Measurements from ENCODE around the gene TNFAIP2. TPM values are rescaled to one million over a fixed set of nuclear protein-coding genes. Genes with fewer than 3 reads are reported as not detected.

The TNFAIP2 gene
- 101 to 119 TPM (median 108 TPM) in 3 replicates for total RNA-seq

GRCh38 chr14:103122947-103123633 is at the start of gene TNFAIP2:
Gene TNFAIP2 (plus strand): TSS chr14:103123461. CDS start chr14:103126458, 2,997 bp downstream.
- no peaks in the 10 kb centered on the region for H3K9me3 Mint-ChIP-seq
- no peaks in the 10 kb centered on the region for H3K36me3 Mint-ChIP-seq
- H3K27ac Mint-ChIP-seq: peak within 1 kb of the TSS; percentile 94
- DNase-seq (ENCODE audit: low spot score in 2 of 2, unreplicated experiment in 2 of 2): no peak
- peak within 1 kb of the TSS; percentile 62 for H3K4me3 Mint-ChIP-seq
- peaks cover 26% of the 10 kb centered on the region for H3K4me1 Mint-ChIP-seq
- no peak for TF ChIP-seq CTCF (IDR thresholded peaks at IDR 0.05; ENCODE audit: unreplicated experiment)
- H3K27me3 Mint-ChIP-seq (ENCODE audit: low read depth): peaks cover 20% of the 10 kb centered on the region

- no peaks in the 10 kb centered on the region for H3K4me1 Mint-ChIP-seq
- no peaks in the 10 kb centered on the region for H3K9me3 Mint-ChIP-seq
- H3K27ac Mint-ChIP-seq: no peak overlapping the region
- no peak for DNase-seq (ENCODE audit: low spot score in 2 of 2, unreplicated experiment in 2 of 2)
- no peaks in the 10 kb centered on the region for H3K36me3 Mint-ChIP-seq
- no peak overlapping the region for H3K4me3 Mint-ChIP-seq
- no peaks in the 10 kb centered on the region for H3K27me3 Mint-ChIP-seq (ENCODE audit: low read depth)
- no peak for TF ChIP-seq CTCF (IDR thresholded peaks at IDR 0.05; ENCODE audit: unreplicated experiment)
These were observed 49.2 kb upstream of the TNFAIP2 start for GRCh38 chr14:103073876-103074728.

- peak overlapping the region; percentile 12 for H3K4me3 Mint-ChIP-seq
These were observed 48.4 kb upstream of the TNFAIP2 start for GRCh38 chr14:103074729-103075367.

GRCh38 chr14:103078420-103078749 is 44.9 kb upstream of the TNFAIP2 start:
- Mint-ChIP-seq H3K27ac (no peak overlapping the region), H3K36me3 (no peaks in the 10 kb centered on the region), H3K4me1 (no peaks in the 10 kb centered on the region), H3K27me3 (ENCODE audit: low read depth) (no peaks in the 10 kb centered on the region), H3K9me3 (no peaks in the 10 kb centered on the region), H3K4me3 (no peak overlapping the region)
- peak; percentile 70 to 78 for DNase-seq (ENCODE audit: low spot score in 2 of 2, unreplicated experiment in 2 of 2)
- TF ChIP-seq CTCF (IDR thresholded peaks at IDR 0.05; ENCODE audit: unreplicated experiment): peak; percentile 72

More at GRCh38 chr14:103074729-103075367, 48.4 kb upstream of the TNFAIP2 start:
- no peak for DNase-seq (ENCODE audit: low spot score in 2 of 2, unreplicated experiment in 2 of 2)
- TF ChIP-seq CTCF (IDR thresholded peaks at IDR 0.05; ENCODE audit: unreplicated experiment): no peak
- Mint-ChIP-seq H3K36me3 (no peaks in the 10 kb centered on the region), H3K27me3 (ENCODE audit: low read depth) (no peaks in the 10 kb centered on the region), H3K27ac (no peak overlapping the region), H3K4me1 (no peaks in the 10 kb centered on the region), H3K9me3 (no peaks in the 10 kb centered on the region)

- H3K27ac Mint-ChIP-seq: no peak overlapping the region
- peaks cover 4% of the 10 kb centered on the region for H3K27me3 Mint-ChIP-seq (ENCODE audit: low read depth)
- no peaks in the 10 kb centered on the region for H3K9me3 Mint-ChIP-seq
- no peak for TF ChIP-seq CTCF (IDR thresholded peaks at IDR 0.05; ENCODE audit: unreplicated experiment)
- DNase-seq (ENCODE audit: low spot score in 2 of 2, unreplicated experiment in 2 of 2): no peak
- no peaks in the 10 kb centered on the region for H3K36me3 Mint-ChIP-seq
- no peaks in the 10 kb centered on the region for H3K4me1 Mint-ChIP-seq
- no peak overlapping the region for H3K4me3 Mint-ChIP-seq
These were observed 44.2 kb upstream of the TNFAIP2 start for GRCh38 chr14:103078860-103079587.
